Neutrophil (primary cell): ENCODE results near the gene GTF2IRD1.
"Not testable (repeated sequence)": the region's sequence is repeated elsewhere in the genome, so short reads cannot be mapped to it uniquely, and the experiment has no call there.

Experiments used
- H3K27ac ChIP-seq: fragments of 200-600 bp; sonication (generic); 2 replicates; pipeline ENCODE4 v1.5.1; 2016; ENCODE audit warnings: mild to moderate bottlenecking, moderate library complexity
- H3K27me3 ChIP-seq: fragments of 200-600 bp; sonication (generic); 2 replicates; pipeline ENCODE4 v1.6.0; 2016; ENCODE audit warnings: mild to moderate bottlenecking
- H3K36me3 ChIP-seq: fragments of 200-600 bp; sonication (generic); 2 replicates; pipeline ENCODE4 v1.5.1; 2017
- H3K4me1 ChIP-seq, 2 experiments: fragments of 200-600 bp in 1 of 2; sonication (generic) in 1 of 2; 1 replicate in 1 of 2; 2 replicates in 1 of 2; pipeline versions ENCODE4 v1.5.1 to v1.6.1; 2013 to 2016; ENCODE audit warnings: low read depth in 1 of 2, low read length in 1 of 2, mild to moderate bottlenecking in 1 of 2, moderate library complexity in 1 of 2; ENCODE audit not compliant: control insufficient read depth in 1 of 2, insufficient read depth in 1 of 2
- H3K4me3 ChIP-seq, 2 experiments: fragments of 200-600 bp in 1 of 2; sonication (generic) in 1 of 2; 1 replicate in 1 of 2; 2 replicates in 1 of 2; pipeline ENCODE4 v1.5.1; 2013 to 2016; ENCODE audit warnings: low read depth in 1 of 2, low read length in 1 of 2, mild to moderate bottlenecking in 1 of 2, moderate library complexity in 1 of 2
- H3K9me3 ChIP-seq: fragments of 200-600 bp; sonication (generic); 2 replicates; pipeline ENCODE4 v1.5.1; 2016
- CTCF ChIP-seq: fragments of 200-600 bp; sonication (generic); IDR thresholded peaks from 2 replicates; pipeline ENCODE4 v1.5.1; 2016; ENCODE audit warnings: antibody characterized with exemption

The GTF2IRD1 gene

GRCh38 chr7:74507538-74508319, 54.0 kb downstream of the GTF2IRD1 start:
- no peak overlapping the region for H3K4me3 ChIP-seq
- H3K9me3 ChIP-seq = no peaks in the 10 kb centered on the region
- no peaks in the 10 kb centered on the region for H3K4me1 ChIP-seq
- H3K36me3 ChIP-seq = no peaks in the 10 kb centered on the region
- no peak for TF ChIP-seq CTCF
- H3K27ac ChIP-seq = no peak overlapping the region
- H3K27me3 ChIP-seq = no peaks in the 10 kb centered on the region

GRCh38 chr7:74509453-74509852, 55.7 kb downstream of the GTF2IRD1 start:
- H3K4me3 ChIP-seq, H3K4me1 ChIP-seq, H3K9me3 ChIP-seq: not testable (repeated sequence)

GRCh38 chr7:74511345-74511744, 57.6 kb downstream of the GTF2IRD1 start:
- H3K9me3 ChIP-seq = no peaks in the 10 kb centered on the region
- no peaks in the 10 kb centered on the region for H3K36me3 ChIP-seq
- no peaks in the 10 kb centered on the region for H3K4me1 ChIP-seq
- H3K4me3 ChIP-seq = no peak overlapping the region
- no peak overlapping the region for H3K27ac ChIP-seq
- TF ChIP-seq CTCF = no peak
- no peaks in the 10 kb centered on the region for H3K27me3 ChIP-seq

More at GRCh38 chr7:74509453-74509852, 55.7 kb downstream of the GTF2IRD1 start:
- not testable (repeated sequence) for H3K36me3 ChIP-seq, H3K27ac ChIP-seq, H3K27me3 ChIP-seq

GRCh38 chr7:74512762-74513161, 59.1 kb downstream of the GTF2IRD1 start:
- no peaks in the 10 kb centered on the region for H3K36me3 ChIP-seq
- H3K4me1 ChIP-seq = no peaks in the 10 kb centered on the region
- no peak overlapping the region for H3K27ac ChIP-seq
- H3K9me3 ChIP-seq = no peaks in the 10 kb centered on the region
- no peaks in the 10 kb centered on the region for H3K27me3 ChIP-seq
- H3K4me3 ChIP-seq = no peak overlapping the region
- no peak for TF ChIP-seq CTCF

GRCh38 chr7:74514131-74514591, 60.5 kb downstream of the GTF2IRD1 start:
- no peaks in the 10 kb centered on the region for H3K36me3 ChIP-seq
- H3K4me1 ChIP-seq = no peaks in the 10 kb centered on the region
- H3K27ac ChIP-seq = no peak overlapping the region
- H3K4me3 ChIP-seq = no peak overlapping the region
- H3K27me3 ChIP-seq = no peaks in the 10 kb centered on the region
- TF ChIP-seq CTCF = no peak
- no peaks in the 10 kb centered on the region for H3K9me3 ChIP-seq

- Histone ChIP-seq H3K27me3 (no peaks in the 10 kb centered on the region), H3K27ac (no peak overlapping the region), H3K9me3 (no peaks in the 10 kb centered on the region), H3K36me3 (no peaks in the 10 kb centered on the region), H3K4me1 (no peaks in the 10 kb centered on the region), H3K4me3 (no peak overlapping the region)
- no peak for TF ChIP-seq CTCF
Measured at GRCh38 chr7:74515276-74515675, 61.6 kb downstream of the GTF2IRD1 start.
